H1 (cell line): ENCODE data around the gene SLAMF1. TPM values are rescaled to one million over a fixed set of nuclear protein-coding genes. Genes with fewer than 3 reads are reported as not detected.

Experiments used
- BACH1 ChIP-seq: IDR thresholded peaks from 2 replicates; pipeline ENCODE4 v1.6.1; 2012; ENCODE audit warnings: low read length, improper control_type of control experiment
- CTCF ChIP-seq, 3 experiments: IDR thresholded peaks; 1 replicate in 2 of 3; 2 replicates in 1 of 3; pipeline versions ENCODE4 v1.5.1 to v1.6.1; 2011; ENCODE audit warnings: low read length in 3 of 3, mild to moderate bottlenecking in 3 of 3, inconsistent platforms in 2 of 3, low read depth in 1 of 3, moderate library complexity in 1 of 3; ENCODE audit not compliant: insufficient read depth in 1 of 3; ENCODE audit errors: control extremely low read depth in 1 of 3
- FOSL1 ChIP-seq: IDR thresholded peaks from 2 replicates; pipeline ENCODE4 v1.6.1; 2011; ENCODE audit warnings: mild to moderate bottlenecking, low read depth, low read length, moderate library complexity; ENCODE audit not compliant: insufficient read depth
- GTF2F1 ChIP-seq: IDR thresholded peaks from 2 replicates; pipeline ENCODE4 v1.6.1; 2012; ENCODE audit warnings: low read depth, low read length, improper control_type of control experiment, borderline replicate concordance
- KDM5A ChIP-seq: fragments of 200-600 bp; IDR thresholded peaks from 2 replicates; pipeline ENCODE4 v1.7.1; 2012; ENCODE audit warnings: mild to moderate bottlenecking, low read length, inconsistent platforms, mixed read lengths
- SP4 ChIP-seq: IDR thresholded peaks from 2 replicates; pipeline ENCODE4 v1.6.1; 2012; ENCODE audit warnings: low read length, inconsistent platforms
- TBP ChIP-seq: IDR thresholded peaks from 2 replicates; pipeline ENCODE4 v1.6.1; 2011; ENCODE audit warnings: low read depth, low read length, improper control_type of control experiment
- TEAD4 ChIP-seq: IDR thresholded peaks from 2 replicates; pipeline ENCODE4 v1.6.1; 2012; ENCODE audit warnings: low read depth, low read length, inconsistent platforms, mixed read lengths
- polyA plus RNA-seq, 7 experiments: library from polyadenylated mRNA; depleted of rRNA in 3 of 7; stranded (reverse) in 5 of 7; unstranded in 2 of 7; fragments of >200 nt in 5 of 7; fragments of 200-250 nt in 2 of 7; gene quantifications; 1 replicate in 5 of 7; 2 replicates in 1 of 7; 4 replicates in 1 of 7; pipeline versions ENCODE4 v1.2.1 to v1.2.3, GENCODE V29; 2011 to 2013; ENCODE audit warnings: missing spikeins in 2 of 7, mixed read lengths in 2 of 7
- total RNA-seq: library from RNA; stranded (reverse); fragmentation: NEBNext Ultra II Directional; extraction: Animal tissue kit (Norgen Biotek cat#: 25700); gene quantifications from 2 replicates; pipeline ENCODE4 v1.2.1, GENCODE V29; 2021
- TF ChIP-seq, protein P1 (sequence below): IDR thresholded peaks from 2 replicates; pipeline ENCODE4 v1.6.1; 2012; ENCODE audit warnings: inconsistent platforms

SLAMF1 gene
- total and polyA plus RNA-seq, 2 of the 8 experiments (the other 6 are each of a cell fraction or from before 2014, with no cell fraction given), result not detected

DNA sequence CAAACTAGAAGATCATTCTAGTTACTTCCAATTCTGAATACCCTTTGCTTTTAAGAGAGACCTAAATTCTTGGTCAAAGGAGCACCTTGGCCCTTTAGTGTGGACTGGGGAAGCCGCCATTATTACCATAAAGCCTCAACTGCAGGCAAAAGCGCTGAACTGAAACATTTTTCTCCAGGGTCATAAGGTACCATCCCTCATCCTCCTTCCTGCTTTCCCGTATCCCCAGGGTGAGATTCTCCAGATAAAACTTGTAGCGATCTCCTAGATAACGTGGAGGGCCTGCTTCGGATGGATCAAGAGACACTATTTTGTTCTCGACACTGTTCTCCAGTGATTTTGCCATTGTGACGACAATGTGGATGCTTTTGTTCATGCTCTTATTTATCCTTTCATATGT lies 9.8 kb downstream of the SLAMF1 start (continued):
- TF ChIP-seq CTCF (IDR thresholded peaks at IDR 0.05; ENCODE audit: control extremely low read depth in 1 of 3, insufficient read depth in 1 of 3, low read depth in 1 of 3, low read length in 3 of 3), result no peak
- TF ChIP-seq BACH1, result no peak
- no peak for TF ChIP-seq SP4
- no peak for TF ChIP-seq GTF2F1
- no peak for TF ChIP-seq FOSL1
- no peak for TF ChIP-seq KDM5A
- no peak for TF ChIP-seq TEAD4
- TF ChIP-seq, protein P1, sequence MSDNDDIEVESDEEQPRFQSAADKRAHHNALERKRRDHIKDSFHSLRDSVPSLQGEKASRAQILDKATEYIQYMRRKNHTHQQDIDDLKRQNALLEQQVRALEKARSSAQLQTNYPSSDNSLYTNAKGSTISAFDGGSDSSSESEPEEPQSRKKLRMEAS, result no peak
- no peak for TF ChIP-seq TBP
